GM18873 (cell line): ENCODE data around the gene LAMB4.
A peak's percentile ranks its signal among the peaks of the same experiment; 100 is the strongest.

Experiments
- ATAC-seq: cut with Tn5 transposase; IDR thresholded peaks from one replicate; pipeline ENCODE4 v1.9.1; 2021; ENCODE audit warnings: mild to moderate bottlenecking, moderate library complexity, moderate number of reproducible peaks; ENCODE audit not compliant: unreplicated experiment, low FRiP score

The LAMB4 gene

GRCh38 chr7:108114117-108114841 is 15.9 kb downstream of the LAMB4 start:
- no peak for ATAC-seq

- ATAC-seq: no peak
Measured at GRCh38 chr7:108112683-108113082, 17.5 kb downstream of the LAMB4 start.

GRCh38 chr7:108109221-108109908 is 20.8 kb downstream of the LAMB4 start:
- ATAC-seq: peak; percentile 49

GRCh38 chr7:108108131-108108530 is 22.0 kb downstream of the LAMB4 start:
- ATAC-seq: no peak

GRCh38 chr7:108104324-108104723 is 25.8 kb downstream of the LAMB4 start:
- no peak for ATAC-seq

GRCh38 chr7:108103558-108104298 is 26.4 kb downstream of the LAMB4 start:
- no peak for ATAC-seq

- ATAC-seq: no peak
Measured at GRCh38 chr7:108102671-108103312, 27.4 kb downstream of the LAMB4 start.

- no peak for ATAC-seq
Measured at GRCh38 chr7:108101759-108102158, 28.4 kb downstream of the LAMB4 start.

GRCh38 chr7:108099713-108100112 is 30.4 kb downstream of the LAMB4 start:
- ATAC-seq: no peak

- no peak for ATAC-seq
Measured at GRCh38 chr7:108097703-108098102, 32.5 kb downstream of the LAMB4 start.

GRCh38 chr7:108096996-108097395 is 33.2 kb downstream of the LAMB4 start:
- ATAC-seq: no peak

- ATAC-seq: no peak
Measured at GRCh38 chr7:108094933-108095710, 35.0 kb downstream of the LAMB4 start.

GRCh38 chr7:108094346-108094745 is 35.8 kb downstream of the LAMB4 start:
- ATAC-seq: no peak

- ATAC-seq: no peak
Measured at GRCh38 chr7:108093851-108094331, 36.3 kb downstream of the LAMB4 start.

- no peak for ATAC-seq
Measured at GRCh38 chr7:108093341-108093740, 36.8 kb downstream of the LAMB4 start.

GRCh38 chr7:108091461-108091831 is 38.7 kb downstream of the LAMB4 start:
- no peak for ATAC-seq

GRCh38 chr7:108090791-108091460 is 39.2 kb downstream of the LAMB4 start:
- ATAC-seq: no peak

- no peak for ATAC-seq
Measured at GRCh38 chr7:108089381-108089780, 40.8 kb downstream of the LAMB4 start.

- no peak for ATAC-seq
Measured at GRCh38 chr7:108088729-108089128, 41.4 kb downstream of the LAMB4 start.
